ENCODE data around the gene MEGF6. TPM values are rescaled to one million over a fixed set of nuclear protein-coding genes. Genes with fewer than 3 reads are reported as not detected.

MEGF6 gene
- total and polyA plus RNA-seq, 2 donors (not counting 1 experiment from before 2014, with no cell fraction given) = 43.2 to 77.3 TPM

GRCh38 chr1:3551290-3551678, 60.0 kb downstream of the MEGF6 start:
- no peak for ATAC-seq (ENCODE audit: low read depth)
- no peak for TF ChIP-seq EZH2 (IDR thresholded peaks at IDR 0.05; ENCODE audit: borderline replicate concordance, insufficient read depth, low read depth, low read length, poor library complexity, severe bottlenecking)
- TF ChIP-seq, protein P1, sequence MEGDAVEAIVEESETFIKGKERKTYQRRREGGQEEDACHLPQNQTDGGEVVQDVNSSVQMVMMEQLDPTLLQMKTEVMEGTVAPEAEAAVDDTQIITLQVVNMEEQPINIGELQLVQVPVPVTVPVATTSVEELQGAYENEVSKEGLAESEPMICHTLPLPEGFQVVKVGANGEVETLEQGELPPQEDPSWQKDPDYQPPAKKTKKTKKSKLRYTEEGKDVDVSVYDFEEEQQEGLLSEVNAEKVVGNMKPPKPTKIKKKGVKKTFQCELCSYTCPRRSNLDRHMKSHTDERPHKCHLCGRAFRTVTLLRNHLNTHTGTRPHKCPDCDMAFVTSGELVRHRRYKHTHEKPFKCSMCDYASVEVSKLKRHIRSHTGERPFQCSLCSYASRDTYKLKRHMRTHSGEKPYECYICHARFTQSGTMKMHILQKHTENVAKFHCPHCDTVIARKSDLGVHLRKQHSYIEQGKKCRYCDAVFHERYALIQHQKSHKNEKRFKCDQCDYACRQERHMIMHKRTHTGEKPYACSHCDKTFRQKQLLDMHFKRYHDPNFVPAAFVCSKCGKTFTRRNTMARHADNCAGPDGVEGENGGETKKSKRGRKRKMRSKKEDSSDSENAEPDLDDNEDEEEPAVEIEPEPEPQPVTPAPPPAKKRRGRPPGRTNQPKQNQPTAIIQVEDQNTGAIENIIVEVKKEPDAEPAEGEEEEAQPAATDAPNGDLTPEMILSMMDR (IDR thresholded peaks at IDR 0.05) = no peak
- no peak for DNase-seq
- Mint-ChIP-seq H3K27me3 (no peaks in the 10 kb centered on the region), H3K4me3 (no peak overlapping the region), H3K27ac (no peak overlapping the region), H3K4me1 (no peaks in the 10 kb centered on the region), H3K9me3 (ENCODE audit: insufficient read depth) (no peaks in the 10 kb centered on the region)
- ChIA-PET CTCF (no interaction called here), POLR2A (no interaction called here)
- Histone ChIP-seq H3K36me3 (replicated peaks in 1 of 2; ENCODE audit: control extremely low read depth in 1 of 2, control insufficient read depth in 1 of 2, extremely low read depth in 1 of 2, insufficient read depth in 2 of 2, low read length in 1 of 2) (no peaks in the 10 kb centered on the region), H4K20me1 (ENCODE audit: control insufficient read depth, insufficient read depth, low read length, poor library complexity, severe bottlenecking) (no peaks in the 10 kb centered on the region), H3K79me2 (ENCODE audit: control insufficient read depth, insufficient read depth, low read length) (no peaks in the 10 kb centered on the region), H3K9ac (ENCODE audit: low read length) (no peak overlapping the region), H3K9me3 (ENCODE audit: control extremely low read depth in 1 of 3, control insufficient read depth in 2 of 3, insufficient read depth in 1 of 3, low read length in 2 of 3) (no peaks in the 10 kb centered on the region), H3K4me2 (replicated peaks; ENCODE audit: low read depth, low read length, poor library complexity, severe bottlenecking) (no peak overlapping the region), H3K4me3 (ENCODE audit: control extremely low read depth in 1 of 5, extremely low read depth in 1 of 5, insufficient read depth in 1 of 5, low read depth in 2 of 5, low read length in 4 of 5) (no peak overlapping the region), H3K27ac (ENCODE audit: low read length in 2 of 2) (no peak overlapping the region), H3K27me3 (replicated peaks in 1 of 4; ENCODE audit: control extremely low read depth in 1 of 4, control insufficient read depth in 3 of 4, insufficient read depth in 4 of 4, low read length in 3 of 4) (no peaks in the 10 kb centered on the region), H2AFZ (ENCODE audit: insufficient read depth, low read depth, low read length, poor library complexity, severe bottlenecking) (no peak overlapping the region), H3K4me1 (ENCODE audit: control insufficient read depth in 2 of 2, insufficient read depth in 2 of 2, low read length in 2 of 2) (no peaks in the 10 kb centered on the region)
- intact Hi-C loops (cut with micrococcal nuclease) = no loop called here
- 84% methylated on average over 2 of the region's 5 CpGs for WGBS (ENCODE audit: insufficient coverage)

DNA sequence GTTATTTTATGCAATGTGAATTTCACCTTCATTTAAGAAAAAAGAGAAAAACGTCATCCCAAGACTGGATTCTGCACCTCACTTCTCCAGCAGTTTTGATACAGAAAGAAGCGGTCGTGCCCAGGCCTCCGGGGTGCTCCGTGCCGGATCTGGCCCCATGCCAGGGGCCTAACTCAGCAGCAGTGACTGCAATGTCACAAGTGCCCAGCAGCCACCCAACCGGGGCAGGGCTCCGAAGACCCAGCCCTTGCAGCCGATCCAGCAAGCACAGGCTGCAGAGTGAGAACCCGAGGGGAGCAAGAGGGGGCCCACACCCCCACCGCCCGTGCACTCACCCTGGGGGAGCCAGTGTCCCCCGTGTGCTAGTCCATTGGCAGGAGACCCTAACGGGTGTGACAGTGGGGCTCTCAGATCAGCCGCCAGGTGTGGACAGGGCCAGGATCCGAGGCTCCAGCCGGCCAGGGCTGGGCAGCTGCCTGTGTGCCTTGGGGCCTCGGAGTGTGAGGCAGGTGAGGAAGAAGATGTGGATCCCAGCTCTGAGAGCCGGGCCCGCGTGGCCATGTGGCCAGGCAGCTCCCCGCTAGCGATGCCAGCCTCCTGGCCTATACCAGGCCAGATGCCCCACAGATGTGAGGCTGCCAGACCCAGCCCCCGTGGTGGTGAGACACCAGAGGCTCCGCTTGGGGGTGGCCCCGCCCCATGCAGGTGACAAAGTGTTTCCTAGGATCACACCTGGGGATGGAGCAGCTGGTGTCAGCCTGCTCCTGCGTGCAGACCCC, 60.6 kb downstream of the MEGF6 start:
- DNase-seq (no peak), ATAC-seq (ENCODE audit: low read depth) (no peak)
- no peaks in the 10 kb centered on the region for H3K4me1 Mint-ChIP-seq
- no peak overlapping the region for H3K4me2 ChIP-seq (replicated peaks; ENCODE audit: low read depth, low read length, poor library complexity, severe bottlenecking)
- H3K27ac ChIP-seq (ENCODE audit: low read length in 2 of 2) = no peak overlapping the region
- intact Hi-C loops (cut with micrococcal nuclease) = no loop called here
- no peak overlapping the region for H3K4me3 ChIP-seq (ENCODE audit: control extremely low read depth in 1 of 5, extremely low read depth in 1 of 5, insufficient read depth in 1 of 5, low read depth in 2 of 5, low read length in 4 of 5)
- WGBS (ENCODE audit: insufficient coverage) = 89% methylated on average over 26 of the region's 27 CpGs
- CTCF ChIA-PET = no interaction called here
- H3K27me3 Mint-ChIP-seq = no peaks in the 10 kb centered on the region
- no peaks in the 10 kb centered on the region for H3K79me2 ChIP-seq (ENCODE audit: control insufficient read depth, insufficient read depth, low read length)
- no peaks in the 10 kb centered on the region for H3K27me3 ChIP-seq (replicated peaks in 1 of 4; ENCODE audit: control extremely low read depth in 1 of 4, control insufficient read depth in 3 of 4, insufficient read depth in 4 of 4, low read length in 3 of 4)
- H3K36me3 ChIP-seq (replicated peaks in 1 of 2; ENCODE audit: control extremely low read depth in 1 of 2, control insufficient read depth in 1 of 2, extremely low read depth in 1 of 2, insufficient read depth in 2 of 2, low read length in 1 of 2) = no peaks in the 10 kb centered on the region
- H3K9me3 ChIP-seq (ENCODE audit: control extremely low read depth in 1 of 3, control insufficient read depth in 2 of 3, insufficient read depth in 1 of 3, low read length in 2 of 3) = no peaks in the 10 kb centered on the region
- no peaks in the 10 kb centered on the region for H4K20me1 ChIP-seq (ENCODE audit: control insufficient read depth, insufficient read depth, low read length, poor library complexity, severe bottlenecking)
- no peaks in the 10 kb centered on the region for H3K4me1 ChIP-seq (ENCODE audit: control insufficient read depth in 2 of 2, insufficient read depth in 2 of 2, low read length in 2 of 2)
- no peak overlapping the region for H2AFZ ChIP-seq (ENCODE audit: insufficient read depth, low read depth, low read length, poor library complexity, severe bottlenecking)
- no peak for TF ChIP-seq EZH2 (IDR thresholded peaks at IDR 0.05; ENCODE audit: borderline replicate concordance, insufficient read depth, low read depth, low read length, poor library complexity, severe bottlenecking)
- TF ChIP-seq, protein P1 (IDR thresholded peaks at IDR 0.05) = no peak
- no peak overlapping the region for H3K4me3 Mint-ChIP-seq
- H3K9me3 Mint-ChIP-seq (ENCODE audit: insufficient read depth) = no peaks in the 10 kb centered on the region
- H3K9ac ChIP-seq (ENCODE audit: low read length) = no peak overlapping the region
- H3K27ac Mint-ChIP-seq = no peak overlapping the region
- POLR2A ChIA-PET = no interaction called here
